Testis (tissue), 3 donors: ENCODE measurements around the gene NELL2. TPM values are rescaled to one million over a fixed set of nuclear protein-coding genes. Genes with fewer than 3 reads are reported as not detected.

Experiments
- DNase-seq: peaks from one replicate; pipeline ENCODE4 v3.0.0-alpha.2; 2019
- H3K27ac ChIP-seq, 2 donors: fragments of 200-600 bp; sonication (generic); one replicate each; pipeline ENCODE4 v1.5.1; 2019
- H3K27me3 ChIP-seq: fragments of 200-600 bp; sonication (generic); one replicate; pipeline ENCODE4 v1.5.1; 2019
- H3K36me3 ChIP-seq: fragments of 200-600 bp; sonication (generic); one replicate; pipeline ENCODE4 v1.5.1; 2017; ENCODE audit warnings: low read depth; ENCODE audit errors: missing control alignments
- H3K4me1 ChIP-seq: fragments of 200-600 bp; sonication (generic); one replicate; pipeline ENCODE4 v1.5.1; 2019
- H3K4me3 ChIP-seq, 2 donors: fragments of 200-600 bp; sonication (generic); one replicate each; pipeline ENCODE4 v1.5.1; 2017 to 2019
- H3K9me3 ChIP-seq: fragments of 200-600 bp; sonication (generic); one replicate; pipeline ENCODE4 v1.5.1; 2017
- CTCF ChIP-seq, 3 experiments: fragments of 450-650 bp in 2 of 3; fragments of 200-600 bp in 1 of 3; sonication (generic) in 1 of 3; IDR thresholded peaks; one replicate each; pipeline ENCODE4 v1.5.1; 2016 to 2019; ENCODE audit warnings: antibody characterized with exemption in 3 of 3, mild to moderate bottlenecking in 2 of 3, moderate library complexity in 1 of 3
- POLR2A ChIP-seq: fragments of 450-650 bp; IDR thresholded peaks from one replicate; pipeline ENCODE4 v1.6.1; 2017; ENCODE audit warnings: antibody characterized with exemption, mild to moderate bottlenecking, moderate library complexity
- WGBS, 2 donors: methylation state at CpG; one replicate each; pipeline ENCODE4 v1.1.5; 2018; 5-methylcytosine and 5-hydroxymethylcytosine counted together
- intact Hi-C: fragments of 100-400 bp; cut with DNase I; formaldehyde crosslinking; loops from one replicate; pipeline ENCODE4 v1.15.1; 2023; ENCODE audit warnings: low total_unique reads
- polyA plus RNA-seq: library from polyadenylated mRNA; stranded (reverse); fragments of 350-450 nt; fragmentation: Illumina TruSeq; extraction: RNeasy Lipid Tissue Mini Kit (QIAGEN cat#74804); gene quantifications from one replicate; pipeline ENCODE4 v1.2.3, GENCODE V29; 2014; ENCODE audit warnings: low read depth, low replicate concordance; ENCODE audit not compliant: insufficient read depth
- total RNA-seq, 2 donors: library from RNA; depleted of rRNA; stranded (reverse); fragments of >200 nt; gene quantifications; one replicate each; pipeline ENCODE4 v1.2.3, GENCODE V29; 2016

Gene NELL2
- total and polyA plus RNA-seq, 3 donors from 2014 or later, result 4.2 to 10.6 (median 9.0) TPM

- H3K36me3 ChIP-seq, result no peaks in the 10 kb centered on the region
- WGBS, 2 donors, result 67 to 73% methylated on average over 2 of the region's 2 CpGs
- H3K9me3 ChIP-seq, result no peaks in the 10 kb centered on the region
- intact Hi-C loops, result no loop called here
- no peaks in the 10 kb centered on the region for H3K4me1 ChIP-seq
- no peaks in the 10 kb centered on the region for H3K27me3 ChIP-seq
- TF ChIP-seq CTCF (IDR thresholded peaks at IDR 0.05) (no peak), POLR2A (no peak)
- no peak for DNase-seq
- H3K27ac ChIP-seq, result no peak overlapping the region
- H3K4me3 ChIP-seq, result no peak overlapping the region
Measured at GRCh38 chr12:44551631-44552030, 324.5 kb downstream of the NELL2 start.

- Histone ChIP-seq H3K9me3 (no peaks in the 10 kb centered on the region), H3K36me3 (no peaks in the 10 kb centered on the region), H3K27ac (no peak overlapping the region), H3K4me3 (no peak overlapping the region), H3K4me1 (no peaks in the 10 kb centered on the region), H3K27me3 (no peaks in the 10 kb centered on the region)
- intact Hi-C loops, result no loop called here
- TF ChIP-seq CTCF (IDR thresholded peaks at IDR 0.05) (no peak), POLR2A (no peak)
- no peak for DNase-seq
- 89 to 92% methylated on average over 5 of the region's 5 CpGs for WGBS, 2 donors
Measured at GRCh38 chr12:44550377-44550776, 325.7 kb downstream of the NELL2 start.

GRCh38 chr12:44546060-44546459 lies 330.1 kb downstream of the NELL2 start:
- Histone ChIP-seq H3K4me1 (no peaks in the 10 kb centered on the region), H3K27me3 (no peaks in the 10 kb centered on the region), H3K9me3 (no peaks in the 10 kb centered on the region), H3K27ac (no peak overlapping the region), H3K4me3 (no peak overlapping the region), H3K36me3 (no peaks in the 10 kb centered on the region)
- 92 to 94% methylated on average over 1 of the region's 1 CpG for WGBS, 2 donors
- intact Hi-C loops, result no loop called here
- DNase-seq, result no peak
- no peak for TF ChIP-seq CTCF (IDR thresholded peaks at IDR 0.05)
- TF ChIP-seq POLR2A, result no peak

GRCh38 chr12:44544018-44544417 lies 332.1 kb downstream of the NELL2 start:
- intact Hi-C loops, result no loop called here
- Histone ChIP-seq H3K36me3 (no peaks in the 10 kb centered on the region), H3K4me1 (no peaks in the 10 kb centered on the region), H3K27me3 (no peaks in the 10 kb centered on the region), H3K4me3 (no peak overlapping the region), H3K9me3 (no peaks in the 10 kb centered on the region), H3K27ac (no peak overlapping the region)
- WGBS, 2 donors, result 92 to 93% methylated on average over 3 of the region's 3 CpGs
- no peak for DNase-seq
- TF ChIP-seq CTCF (IDR thresholded peaks at IDR 0.05) (no peak), POLR2A (no peak)

- DNase-seq, result no peak
- H3K4me3 ChIP-seq, result no peak overlapping the region
- no peaks in the 10 kb centered on the region for H3K27me3 ChIP-seq
- H3K4me1 ChIP-seq, result no peaks in the 10 kb centered on the region
- 83 to 88% methylated on average over 1 of the region's 1 CpG for WGBS, 2 donors
- H3K36me3 ChIP-seq, result no peaks in the 10 kb centered on the region
- intact Hi-C loops, result no loop called here
- no peaks in the 10 kb centered on the region for H3K9me3 ChIP-seq
- no peak overlapping the region for H3K27ac ChIP-seq
- no peak for TF ChIP-seq POLR2A
- TF ChIP-seq CTCF (IDR thresholded peaks at IDR 0.05), result no peak
Measured at GRCh38 chr12:44542716-44543115, 333.4 kb downstream of the NELL2 start.
